Right cardiac atrium (tissue), 5 donors: ENCODE measurements around the gene TAF4. TPM values are rescaled to one million over a fixed set of nuclear protein-coding genes. Genes with fewer than 3 reads are reported as not detected.

ENCODE experiments used
- ATAC-seq, 2 donors: fragments of 200-7000 bp; cut with Tn5 transposase; one replicate each; pipeline versions ENCODE4 v1.8.0 to v1.9.1; 2020; ENCODE audit warnings: moderate library complexity in 2 of 2, mild to moderate bottlenecking in 1 of 2
- DNase-seq, 3 donors: peaks; one replicate each; pipeline ENCODE4 v3.0.0-alpha.2; 2020
- H3K27ac ChIP-seq: one replicate; pipeline ENCODE4 v1.5.1; 2013; ENCODE audit warnings: mild to moderate bottlenecking, low read length, control low read depth, moderate library complexity
- H3K27me3 ChIP-seq: one replicate; pipeline ENCODE4 v1.6.1; 2013; ENCODE audit not compliant: control insufficient read depth, insufficient read depth
- H3K4me1 ChIP-seq: one replicate; pipeline ENCODE4 v1.6.1; 2013; ENCODE audit warnings: low read length; ENCODE audit not compliant: control insufficient read depth, insufficient read depth
- H3K4me3 ChIP-seq: one replicate; pipeline ENCODE4 v1.5.1; 2013; ENCODE audit warnings: low read length, control low read depth
- H3K9me3 ChIP-seq: one replicate; pipeline ENCODE4 v1.6.1; 2013; ENCODE audit warnings: low read length; ENCODE audit not compliant: control insufficient read depth
- WGBS: extraction: QIAGEN DNeasy Blood & Tissue Kit; methylation state at CpG from one replicate; pipeline ENCODE4 v1.1.7; 2013; 5-methylcytosine and 5-hydroxymethylcytosine counted together
- intact Hi-C, 4 donors: fragments of 100-400 bp; cut with DNase I; formaldehyde crosslinking; loops; one replicate each; pipeline versions ENCODE4 v1.11.0 to v1.14.0; 2022 to 2023
- polyA plus RNA-seq: library from polyadenylated mRNA; stranded (reverse); fragments of 200-250 nt; gene quantifications from one replicate; pipeline ENCODE4 v1.2.3, GENCODE V29; 2013
- total RNA-seq, 4 donors: library from RNA; stranded (reverse); fragmentation: NEBNext Ultra II Directional; extraction: Animal tissue kit (Norgen Biotek cat#: 25700); gene quantifications; one replicate each; pipeline ENCODE4 v1.2.1, GENCODE V29; 2021
- donor health status: healthy with polysubstance abuse.
- donor health status: DM: no; HTN: yes; CAD: no.
- donor health status: DM: no; HTN: no; CAD: no.
- donor health status: DM: no; HTN: yes; CAD: no; lungs with severe emphysema.
- donor health status: DM: yes; HTN: yes; CAD: no.

Gene TAF4
- total and polyA plus RNA-seq, 5 donors = 3.8 to 13.6 (median 8.3) TPM

- no peaks in the 10 kb centered on the region for H3K9me3 ChIP-seq
- no peak overlapping the region for H3K27ac ChIP-seq
- ATAC-seq = no peak
- no peaks in the 10 kb centered on the region for H3K4me1 ChIP-seq
- intact Hi-C loops = no loop called here
- H3K27me3 ChIP-seq = no peaks in the 10 kb centered on the region
- 86% methylated on average over 14 of the region's 14 CpGs for WGBS
- no peak overlapping the region for H3K4me3 ChIP-seq
- no peak for DNase-seq
Observed at GRCh38 chr20:61931476-61932198, 134.0 kb downstream of the TAF4 start.

- Histone ChIP-seq H3K4me1 (no peaks in the 10 kb centered on the region), H3K9me3 (no peaks in the 10 kb centered on the region), H3K4me3 (no peak overlapping the region), H3K27ac (no peak overlapping the region), H3K27me3 (no peaks in the 10 kb centered on the region)
- WGBS = 87% methylated on average over 28 of the region's 28 CpGs
- no peak for ATAC-seq
- intact Hi-C loops = no loop called here
- peak in 1 of 3 donors; percentile 4 for DNase-seq
Observed at GRCh38 chr20:61930776-61931475, 134.8 kb downstream of the TAF4 start.

- intact Hi-C loops = no loop called here
- WGBS = 92% methylated on average over 12 of the region's 12 CpGs
- H3K4me3 ChIP-seq = no peak overlapping the region
- no peaks in the 10 kb centered on the region for H3K9me3 ChIP-seq
- H3K4me1 ChIP-seq = no peaks in the 10 kb centered on the region
- no peak for ATAC-seq
- H3K27ac ChIP-seq = no peak overlapping the region
- no peaks in the 10 kb centered on the region for H3K27me3 ChIP-seq
- DNase-seq = peak in 1 of 3 donors; percentile 1
Observed at GRCh38 chr20:61929971-61930666, 135.6 kb downstream of the TAF4 start.

GRCh38 chr20:61929561-61929960 lies 136.1 kb downstream of the TAF4 start:
- Histone ChIP-seq H3K27me3 (no peaks in the 10 kb centered on the region), H3K27ac (no peak overlapping the region), H3K4me3 (no peak overlapping the region), H3K4me1 (no peaks in the 10 kb centered on the region), H3K9me3 (no peaks in the 10 kb centered on the region)
- intact Hi-C loops = no loop called here
- 95% methylated on average over 12 of the region's 12 CpGs for whole genome bisulfite sequencing
- ATAC-seq (no peak), DNase-seq (no peak)

GRCh38 chr20:61927826-61928541 lies 137.7 kb downstream of the TAF4 start:
- no peaks in the 10 kb centered on the region for H3K4me1 ChIP-seq
- no peaks in the 10 kb centered on the region for H3K27me3 ChIP-seq
- intact Hi-C loops = no loop called here
- H3K4me3 ChIP-seq = no peak overlapping the region
- ATAC-seq = no peak
- H3K27ac ChIP-seq = no peak overlapping the region
- H3K9me3 ChIP-seq = no peaks in the 10 kb centered on the region
- DNase-seq = no peak
- 91% methylated on average over 43 of the region's 43 CpGs for WGBS

GRCh38 chr20:61927193-61927825 lies 138.4 kb downstream of the TAF4 start:
- DNase-seq (no peak), ATAC-seq (no peak)
- intact Hi-C loops = no loop called here
- Histone ChIP-seq H3K4me3 (no peak overlapping the region), H3K27ac (no peak overlapping the region), H3K9me3 (no peaks in the 10 kb centered on the region), H3K27me3 (no peaks in the 10 kb centered on the region), H3K4me1 (no peaks in the 10 kb centered on the region)
- 85% methylated on average over 21 of the region's 21 CpGs for WGBS

GRCh38 chr20:61926796-61927192 lies 138.9 kb downstream of the TAF4 start:
- no peak overlapping the region for H3K4me3 ChIP-seq

GRCh38 chr20:61926253-61926613 lies 139.4 kb downstream of the TAF4 start:
- 88% methylated on average over 14 of the region's 14 CpGs for WGBS
- intact Hi-C loops = no loop called here
- ATAC-seq (no peak), DNase-seq (no peak)
- no peak overlapping the region for H3K4me3 ChIP-seq
- H3K4me1 ChIP-seq = no peaks in the 10 kb centered on the region
- H3K9me3 ChIP-seq = no peaks in the 10 kb centered on the region
- H3K27me3 ChIP-seq = no peaks in the 10 kb centered on the region
- H3K27ac ChIP-seq = no peak overlapping the region

More at GRCh38 chr20:61926796-61927192, 138.9 kb downstream of the TAF4 start:
- intact Hi-C loops = no loop called here
- ATAC-seq (no peak), DNase-seq (no peak)
- no peaks in the 10 kb centered on the region for H3K4me1 ChIP-seq
- WGBS = 92% methylated on average over 23 of the region's 23 CpGs
- H3K27me3 ChIP-seq = no peaks in the 10 kb centered on the region
- H3K27ac ChIP-seq = no peak overlapping the region
- H3K9me3 ChIP-seq = no peaks in the 10 kb centered on the region

- WGBS = 73% methylated on average over 21 of the region's 21 CpGs
- no peak overlapping the region for H3K27ac ChIP-seq
- no peaks in the 10 kb centered on the region for H3K27me3 ChIP-seq
- intact Hi-C loops = no loop called here
- no peaks in the 10 kb centered on the region for H3K4me1 ChIP-seq
- DNase-seq (no peak), ATAC-seq (no peak)
- H3K4me3 ChIP-seq = no peak overlapping the region
- H3K9me3 ChIP-seq = no peaks in the 10 kb centered on the region
Observed at GRCh38 chr20:61925555-61926252, 140.0 kb downstream of the TAF4 start.

GRCh38 chr20:61924858-61925554 lies 140.7 kb downstream of the TAF4 start:
- WGBS = 82% methylated on average over 32 of the region's 32 CpGs
- Histone ChIP-seq H3K27me3 (no peaks in the 10 kb centered on the region), H3K9me3 (no peaks in the 10 kb centered on the region), H3K4me1 (no peaks in the 10 kb centered on the region), H3K27ac (no peak overlapping the region), H3K4me3 (no peak overlapping the region)
- DNase-seq = no peak
- intact Hi-C loops = no loop called here
- ATAC-seq = no peak
